GM18519 (cell line): ENCODE measurements around the gene NCAM1.
"Not testable (repeated sequence)": the region's sequence is repeated elsewhere in the genome, so short reads cannot be mapped to it uniquely, and the experiment has no call there.

Experiments used
- ATAC-seq: cut with Tn5 transposase; IDR thresholded peaks from one replicate; pipeline ENCODE4 v1.9.1; 2021; ENCODE audit warnings: mild to moderate bottlenecking, moderate library complexity; ENCODE audit not compliant: unreplicated experiment, low FRiP score

Gene NCAM1

GRCh38 chr11:113288286-113288863 lies 327.2 kb downstream of the NCAM1 start:
- ATAC-seq = no peak

- ATAC-seq = no peak
These were observed 328.4 kb downstream of the NCAM1 start for GRCh38 chr11:113289431-113290187.

GRCh38 chr11:113293936-113294335 lies 332.7 kb downstream of the NCAM1 start:
- ATAC-seq = no peak

- no peak for ATAC-seq
These were observed 334.8 kb downstream of the NCAM1 start for GRCh38 chr11:113295993-113296392.

GRCh38 chr11:113296447-113297205 lies 335.4 kb downstream of the NCAM1 start:
- no peak for ATAC-seq

- not testable (repeated sequence) for ATAC-seq
These were observed 337.3 kb downstream of the NCAM1 start for GRCh38 chr11:113298496-113298895.

- no peak for ATAC-seq
These were observed 343.7 kb downstream of the NCAM1 start for GRCh38 chr11:113304916-113305315.

GRCh38 chr11:113305440-113306336 lies 344.5 kb downstream of the NCAM1 start:
- ATAC-seq = no peak

GRCh38 chr11:113308601-113309000 lies 347.4 kb downstream of the NCAM1 start:
- ATAC-seq = no peak

GRCh38 chr11:113311536-113311935 lies 350.3 kb downstream of the NCAM1 start:
- no peak for ATAC-seq

GRCh38 chr11:113313601-113314000 lies 352.4 kb downstream of the NCAM1 start:
- no peak for ATAC-seq

GRCh38 chr11:113314065-113314388 lies 352.8 kb downstream of the NCAM1 start:
- ATAC-seq = no peak

- peak; percentile 75 for ATAC-seq
These were observed 353.4 kb downstream of the NCAM1 start, which contains the start of gene TTC12 for GRCh38 chr11:113314389-113315301. Gene TTC12 (plus strand): TSS chr11:113314583. CDS start chr11:113316258, 1,675 bp downstream.

- no peak for ATAC-seq
These were observed 354.6 kb downstream of the NCAM1 start for GRCh38 chr11:113315811-113316210.

- no peak for ATAC-seq
These were observed 355.0 kb downstream of the NCAM1 start for GRCh38 chr11:113316256-113316655.

- no peak for ATAC-seq
These were observed 356.1 kb downstream of the NCAM1 start for GRCh38 chr11:113317339-113317738.

GRCh38 chr11:113319085-113319484 lies 357.9 kb downstream of the NCAM1 start:
- no peak for ATAC-seq

GRCh38 chr11:113322158-113322557 lies 360.9 kb downstream of the NCAM1 start:
- no peak for ATAC-seq

- ATAC-seq = no peak
These were observed 363.0 kb downstream of the NCAM1 start for GRCh38 chr11:113324250-113324649.
